Astrocyte (in vitro differentiated cells and primary cell): Measurements from ENCODE around the gene DVL3. TPM values are rescaled to one million over a fixed set of nuclear protein-coding genes. Genes with fewer than 3 reads are reported as not detected.

Experiments used
- DNase-seq: peaks from one replicate; pipeline ENCODE4 v3.0.0-alpha.2; 2010; ENCODE audit warnings: low read depth
- FAIRE-seq: peaks from 2 replicates; lab custom pipeline; 2011; peaks lifted over from hg19 to GRCh38; lab: Jason Lieb, UNC
- H2AFZ ChIP-seq: 2 replicates; pipeline ENCODE4 v1.6.0; 2012; ENCODE audit warnings: low read depth, low read length, inconsistent platforms
- H3K27ac ChIP-seq: 2 replicates; pipeline ENCODE4 v1.5.1; 2011; ENCODE audit warnings: low read depth, low read length, inconsistent platforms
- H3K27me3 ChIP-seq: 2 replicates; pipeline ENCODE4 v1.6.0; 2011; ENCODE audit warnings: low read length, inconsistent platforms; ENCODE audit not compliant: insufficient read depth
- H3K36me3 ChIP-seq: 2 replicates; pipeline ENCODE4 v1.5.1; 2011; ENCODE audit warnings: low read length, inconsistent platforms; ENCODE audit not compliant: insufficient read depth
- H3K4me1 ChIP-seq: 2 replicates; pipeline ENCODE4 v1.5.1; 2011; ENCODE audit warnings: low read length, inconsistent platforms; ENCODE audit not compliant: insufficient read depth
- H3K4me2 ChIP-seq: 2 replicates; pipeline ENCODE4 v1.6.0; 2012; ENCODE audit warnings: low read length, inconsistent platforms
- H3K4me3 ChIP-seq: 2 replicates; pipeline ENCODE4 v1.5.1; 2011; ENCODE audit warnings: low read depth, mild to moderate bottlenecking, low read length, inconsistent platforms; ENCODE audit not compliant: insufficient read depth
- H3K79me2 ChIP-seq: 2 replicates; pipeline ENCODE4 v1.6.0; 2012; ENCODE audit warnings: mild to moderate bottlenecking, low read length, inconsistent platforms; ENCODE audit not compliant: insufficient read depth
- H3K9ac ChIP-seq: 2 replicates; pipeline ENCODE4 v1.6.0; 2012; ENCODE audit warnings: mild to moderate bottlenecking, low read length, inconsistent platforms
- H3K9me3 ChIP-seq: 2 replicates; pipeline ENCODE4 v1.5.1; 2012; ENCODE audit warnings: low read depth, mild to moderate bottlenecking, low read length, inconsistent platforms; ENCODE audit not compliant: insufficient read depth
- H4K20me1 ChIP-seq: 2 replicates; pipeline ENCODE4 v1.6.0; 2012; ENCODE audit warnings: low read length, inconsistent platforms; ENCODE audit not compliant: insufficient read depth
- H3K27ac Mint-ChIP-seq: one replicate; pipeline ENCODE4 v1.8.0; 2021; ENCODE audit warnings: mild to moderate bottlenecking, mixed read lengths; ENCODE audit not compliant: unreplicated experiment
- H3K27me3 Mint-ChIP-seq: one replicate; pipeline ENCODE4 v1.8.0; 2021; ENCODE audit warnings: low read depth, mixed read lengths; ENCODE audit not compliant: unreplicated experiment
- H3K36me3 Mint-ChIP-seq: one replicate; pipeline ENCODE4 v1.8.0; 2021; ENCODE audit warnings: low read depth, mixed read lengths; ENCODE audit not compliant: unreplicated experiment
- H3K4me1 Mint-ChIP-seq: one replicate; pipeline ENCODE4 v1.8.0; 2021; ENCODE audit warnings: low read depth, mixed read lengths; ENCODE audit not compliant: unreplicated experiment
- H3K4me3 Mint-ChIP-seq: one replicate; pipeline ENCODE4 v1.8.0; 2021; ENCODE audit warnings: mild to moderate bottlenecking, moderate library complexity, mixed read lengths; ENCODE audit not compliant: unreplicated experiment
- H3K9me3 Mint-ChIP-seq: one replicate; pipeline ENCODE4 v1.8.0; 2021; ENCODE audit warnings: mild to moderate bottlenecking, mixed read lengths; ENCODE audit not compliant: unreplicated experiment
- EZH2 ChIP-seq: IDR thresholded peaks from 2 replicates; pipeline ENCODE4 v1.6.1; 2012; ENCODE audit warnings: mild to moderate bottlenecking, low read length, inconsistent platforms; ENCODE audit not compliant: insufficient read depth
- total RNA-seq: library from RNA; stranded (reverse); gene quantifications from 2 replicates; pipeline ENCODE4 v1.2.1, GENCODE V29; 2021
- TF ChIP-seq, protein P1 (sequence below): IDR thresholded peaks from 2 replicates; pipeline ENCODE4 v1.5.1; 2011; ENCODE audit warnings: low read depth, mild to moderate bottlenecking, inconsistent platforms, low read length, moderate library complexity; ENCODE audit not compliant: insufficient read depth

The DVL3 gene
- total RNA-seq, 1 donor from 2014 or later, result 110 TPM

GRCh38 chr3:184155644-184156521, 706 bp downstream of the DVL3 start:
- H3K9me3 Mint-ChIP-seq, result no peaks in the 10 kb centered on the region
- Histone ChIP-seq H3K36me3 (peaks cover 4% of the 10 kb centered on the region), H3K27ac (peak overlapping the region; percentile 75), H3K27me3 (no peaks in the 10 kb centered on the region), H3K79me2 (peaks cover 53% of the 10 kb centered on the region), H4K20me1 (peaks cover 48% of the 10 kb centered on the region), H3K4me1 (peaks cover 26% of the 10 kb centered on the region), H3K9ac (peak overlapping the region; percentile 91), H3K9me3 (no peaks in the 10 kb centered on the region), H3K4me3 (peak overlapping the region; percentile 92), H2AFZ (peak overlapping the region; percentile 78), H3K4me2 (peak overlapping the region; percentile 99)
- H3K27ac Mint-ChIP-seq, result peak overlapping the region; percentile 91
- peaks cover 2% of the 10 kb centered on the region for H3K36me3 Mint-ChIP-seq
- H3K4me1 Mint-ChIP-seq, result peaks cover 15% of the 10 kb centered on the region
- H3K4me3 Mint-ChIP-seq, result peak overlapping the region; percentile 96
- no peak for FAIRE-seq
- TF ChIP-seq, protein P1, sequence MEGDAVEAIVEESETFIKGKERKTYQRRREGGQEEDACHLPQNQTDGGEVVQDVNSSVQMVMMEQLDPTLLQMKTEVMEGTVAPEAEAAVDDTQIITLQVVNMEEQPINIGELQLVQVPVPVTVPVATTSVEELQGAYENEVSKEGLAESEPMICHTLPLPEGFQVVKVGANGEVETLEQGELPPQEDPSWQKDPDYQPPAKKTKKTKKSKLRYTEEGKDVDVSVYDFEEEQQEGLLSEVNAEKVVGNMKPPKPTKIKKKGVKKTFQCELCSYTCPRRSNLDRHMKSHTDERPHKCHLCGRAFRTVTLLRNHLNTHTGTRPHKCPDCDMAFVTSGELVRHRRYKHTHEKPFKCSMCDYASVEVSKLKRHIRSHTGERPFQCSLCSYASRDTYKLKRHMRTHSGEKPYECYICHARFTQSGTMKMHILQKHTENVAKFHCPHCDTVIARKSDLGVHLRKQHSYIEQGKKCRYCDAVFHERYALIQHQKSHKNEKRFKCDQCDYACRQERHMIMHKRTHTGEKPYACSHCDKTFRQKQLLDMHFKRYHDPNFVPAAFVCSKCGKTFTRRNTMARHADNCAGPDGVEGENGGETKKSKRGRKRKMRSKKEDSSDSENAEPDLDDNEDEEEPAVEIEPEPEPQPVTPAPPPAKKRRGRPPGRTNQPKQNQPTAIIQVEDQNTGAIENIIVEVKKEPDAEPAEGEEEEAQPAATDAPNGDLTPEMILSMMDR, result no peak
- no peak for TF ChIP-seq EZH2
- DNase-seq, result no peak
- H3K27me3 Mint-ChIP-seq, result no peaks in the 10 kb centered on the region

- Histone ChIP-seq H3K9ac (peak overlapping the region; percentile 91), H2AFZ (no peak overlapping the region), H3K4me2 (peak overlapping the region; percentile 99), H3K4me3 (peak overlapping the region; percentile 92), H3K9me3 (no peaks in the 10 kb centered on the region), H3K27me3 (no peaks in the 10 kb centered on the region), H4K20me1 (peaks cover 54% of the 10 kb centered on the region), H3K79me2 (peaks cover 59% of the 10 kb centered on the region), H3K27ac (peak overlapping the region; percentile 75), H3K4me1 (peaks cover 28% of the 10 kb centered on the region), H3K36me3 (peaks cover 4% of the 10 kb centered on the region)
- peaks cover 2% of the 10 kb centered on the region for H3K36me3 Mint-ChIP-seq
- DNase-seq, result peak; percentile 36
- no peaks in the 10 kb centered on the region for H3K9me3 Mint-ChIP-seq
- H3K4me1 Mint-ChIP-seq, result peaks cover 18% of the 10 kb centered on the region
- no peak for TF ChIP-seq EZH2
- no peak for FAIRE-seq
- H3K4me3 Mint-ChIP-seq, result peak overlapping the region; percentile 96
- no peaks in the 10 kb centered on the region for H3K27me3 Mint-ChIP-seq
- H3K27ac Mint-ChIP-seq, result peak overlapping the region; percentile 92
Measured at GRCh38 chr3:184156522-184156955, 1.4 kb downstream of the DVL3 start.

- H3K4me2 ChIP-seq, result peak overlapping the region; percentile 99
- H3K9me3 Mint-ChIP-seq, result no peaks in the 10 kb centered on the region
- H3K27me3 Mint-ChIP-seq, result no peaks in the 10 kb centered on the region
- H3K9me3 ChIP-seq, result no peaks in the 10 kb centered on the region
- peaks cover 4% of the 10 kb centered on the region for H3K36me3 ChIP-seq
- no peak for FAIRE-seq
- H3K27ac ChIP-seq, result peak overlapping the region; percentile 75
- peaks cover 66% of the 10 kb centered on the region for H3K79me2 ChIP-seq
- H3K4me1 ChIP-seq, result peaks cover 32% of the 10 kb centered on the region
- H3K27me3 ChIP-seq, result no peaks in the 10 kb centered on the region
- H3K36me3 Mint-ChIP-seq, result peaks cover 2% of the 10 kb centered on the region
- H4K20me1 ChIP-seq, result peaks cover 61% of the 10 kb centered on the region
- no peak for TF ChIP-seq EZH2
- TF ChIP-seq, protein P1, result no peak
- H3K27ac Mint-ChIP-seq, result peak overlapping the region; percentile 92
- H3K4me3 ChIP-seq, result peak overlapping the region; percentile 92
- DNase-seq, result no peak
- H2AFZ ChIP-seq, result no peak overlapping the region
- H3K4me3 Mint-ChIP-seq, result peak overlapping the region; percentile 96
- H3K4me1 Mint-ChIP-seq, result peaks cover 21% of the 10 kb centered on the region
- H3K9ac ChIP-seq, result peak overlapping the region; percentile 91
Measured at GRCh38 chr3:184157206-184157605, 2.0 kb downstream of the DVL3 start.
